Hematopoietic multipotent progenitor cell treated with erythropoietin and hydrocortisone succinate and interleukin-3 and kit ligand, for 8 days (in vitro differentiated cells): ENCODE measurements around the gene ATP6V0B.

Experiments used
- DNase-seq: peaks from one replicate; pipeline ENCODE4 v3.0.0-alpha.2; 2015

Gene ATP6V0B

DNA sequence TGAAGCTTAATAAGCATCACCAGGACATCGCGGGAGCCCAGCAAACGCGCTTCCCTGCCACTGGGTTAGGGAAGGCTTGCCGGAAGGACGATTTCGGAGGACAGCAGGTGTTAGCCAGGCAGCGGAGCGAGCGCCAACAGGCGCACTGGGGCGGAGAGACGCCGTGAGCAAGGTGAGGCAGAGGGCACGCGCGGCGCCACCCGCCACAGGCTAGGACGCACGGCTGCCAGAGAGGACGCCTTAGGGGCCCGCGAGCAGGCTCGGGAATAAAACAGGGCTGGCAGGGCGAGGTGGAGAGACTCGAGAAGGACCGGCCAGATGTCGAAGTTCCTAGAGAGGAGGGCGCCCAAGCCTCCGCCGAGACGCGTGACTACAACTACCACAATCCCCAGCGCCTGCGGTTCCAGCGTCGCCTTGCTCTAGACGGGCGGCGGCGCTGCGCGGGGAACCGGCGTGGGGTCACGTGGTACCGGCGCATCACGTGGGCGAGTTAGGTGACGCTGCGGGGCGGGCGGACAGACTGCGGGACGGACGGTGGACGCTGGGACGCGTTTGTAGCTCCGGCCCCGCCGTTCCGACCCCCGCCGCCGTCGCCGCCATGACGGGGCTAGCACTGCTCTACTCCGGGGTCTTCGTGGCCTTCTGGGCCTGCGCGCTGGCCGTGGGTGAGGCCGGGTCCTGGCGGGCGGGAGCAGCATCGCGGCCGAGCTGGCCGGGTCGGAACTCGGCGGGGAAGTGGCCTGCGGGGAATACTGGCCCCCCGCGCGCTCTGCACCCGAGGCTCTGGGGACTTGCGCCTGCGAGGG is at the start of gene ATP6V0B:
TSS of gene ATP6V0B (plus strand) at position 518 of the 806 bp plus-strand sequence. CDS start at position 599, 81 bp downstream.
- peak; percentile 94 for DNase-seq

DNA sequence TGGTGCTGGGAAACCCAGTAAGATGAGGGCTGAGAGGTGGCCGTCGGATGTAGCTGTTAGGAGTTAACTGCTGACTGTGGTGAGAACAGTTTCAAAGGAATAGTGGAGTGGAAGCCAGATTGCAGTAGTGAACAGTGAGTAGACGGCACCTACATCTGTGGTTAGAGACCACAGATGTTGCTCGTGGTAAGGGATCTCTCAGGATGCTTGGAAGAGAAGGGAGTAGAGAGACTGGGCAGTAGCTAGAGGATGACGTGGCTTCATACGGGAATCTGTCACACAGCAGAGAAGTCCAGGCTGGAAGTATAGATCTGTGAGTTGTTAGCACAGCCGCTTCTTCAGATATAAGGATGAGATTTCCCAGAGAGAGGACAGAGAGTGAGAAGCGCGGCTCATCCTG is 48.9 kb upstream of the ATP6V0B start:
- no peak for DNase-seq

DNA sequence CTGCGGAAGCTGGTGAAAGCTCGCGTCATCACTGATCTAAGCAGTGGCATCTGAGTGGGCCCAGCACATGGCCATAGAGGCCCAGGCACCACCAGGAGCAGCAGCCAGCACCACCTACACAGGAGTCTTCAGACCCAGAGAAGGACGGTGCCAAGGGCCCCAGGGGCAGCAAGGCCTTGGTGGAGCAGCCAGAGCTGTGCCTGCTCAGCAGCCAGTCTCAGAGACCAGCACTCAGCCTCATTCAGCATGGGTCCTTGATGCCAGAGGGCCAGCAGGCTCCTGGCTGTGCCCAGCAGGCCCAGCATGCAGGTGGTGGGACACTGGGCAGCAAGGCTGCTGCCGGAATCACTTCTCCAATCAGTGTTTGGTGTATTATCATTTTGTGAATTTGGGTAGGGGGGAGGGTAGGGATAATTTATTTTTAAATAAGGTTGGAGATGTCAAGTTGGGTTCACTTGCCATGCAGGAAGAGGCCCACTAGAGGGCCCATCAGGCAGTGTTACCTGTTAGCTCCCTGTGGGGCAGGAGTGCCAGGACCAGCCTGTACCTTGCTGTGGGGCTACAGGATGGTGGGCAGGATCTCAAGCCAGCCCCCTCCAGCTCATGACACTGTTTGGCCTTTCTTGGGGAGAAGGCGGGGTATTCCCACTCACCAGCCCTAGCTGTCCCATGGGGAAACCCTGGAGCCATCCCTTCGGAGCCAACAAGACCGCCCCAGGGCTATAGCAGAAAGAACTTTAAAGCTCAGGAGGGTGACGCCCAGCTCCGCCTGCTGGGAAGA is 44.4 kb upstream of the ATP6V0B start:
- DNase-seq = peak; percentile 43

DNA sequence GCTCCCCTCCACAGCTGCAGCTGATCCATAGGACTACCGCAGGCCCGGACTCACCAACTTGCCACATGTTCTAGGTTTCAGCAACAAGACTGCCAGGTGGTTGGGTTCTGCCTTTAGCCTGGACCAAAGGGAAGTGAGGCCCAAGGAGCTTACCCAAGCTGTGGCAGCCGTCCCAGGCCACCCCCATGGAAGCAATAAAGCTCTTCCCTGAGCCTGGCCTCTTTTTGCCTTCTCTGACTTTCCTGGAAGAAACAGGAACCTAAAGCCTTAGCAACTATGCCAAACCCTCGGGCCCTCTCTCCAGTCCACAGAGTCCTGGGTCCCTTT is 43.8 kb upstream of the ATP6V0B start:
- no peak for DNase-seq

DNA sequence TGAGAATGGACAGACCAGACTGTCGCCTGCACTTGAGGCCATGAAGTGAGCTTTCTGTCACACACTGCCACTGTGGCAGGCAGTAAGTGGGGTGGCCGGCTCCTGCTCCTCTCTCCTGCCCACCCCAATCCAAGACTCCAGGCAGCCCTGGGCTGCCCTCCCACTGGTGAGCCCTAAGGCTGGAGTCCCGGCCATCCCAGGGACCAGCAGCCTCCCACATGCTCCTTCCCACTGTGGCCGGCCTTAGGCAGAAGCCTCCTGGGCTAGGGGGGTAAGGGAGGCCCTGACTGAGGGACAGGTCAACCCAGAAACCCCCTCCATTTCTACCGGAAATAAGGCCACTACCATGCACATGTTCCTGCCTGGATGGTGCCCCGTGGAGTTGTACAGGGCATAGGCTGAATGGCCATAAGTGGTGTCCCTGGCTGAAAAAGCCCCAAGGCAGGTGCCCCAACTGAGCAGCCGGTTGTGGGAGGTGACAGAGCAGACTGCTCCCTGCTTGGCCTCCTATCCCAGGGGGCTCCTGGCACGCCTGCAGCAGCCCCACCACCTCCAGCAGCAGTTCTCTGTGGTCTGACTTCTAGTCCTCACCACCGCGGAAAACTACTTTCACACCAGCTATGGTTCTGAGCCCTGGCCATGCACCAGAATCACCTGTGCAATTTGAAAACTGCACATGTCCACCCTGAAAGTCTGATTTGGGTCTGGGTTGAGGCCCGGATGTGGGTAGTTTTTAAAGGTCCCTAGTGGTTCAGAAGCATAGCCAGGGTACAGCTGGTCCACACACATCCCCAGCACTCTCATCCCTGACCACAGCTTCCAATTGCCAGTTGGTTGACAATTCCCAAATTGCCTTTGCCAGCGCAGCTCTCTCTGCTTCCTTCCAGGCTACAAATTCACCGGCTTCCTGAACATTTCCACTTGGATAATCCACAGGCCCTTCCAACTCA is 42.8 kb upstream of the ATP6V0B start:
- DNase-seq = no peak

DNA sequence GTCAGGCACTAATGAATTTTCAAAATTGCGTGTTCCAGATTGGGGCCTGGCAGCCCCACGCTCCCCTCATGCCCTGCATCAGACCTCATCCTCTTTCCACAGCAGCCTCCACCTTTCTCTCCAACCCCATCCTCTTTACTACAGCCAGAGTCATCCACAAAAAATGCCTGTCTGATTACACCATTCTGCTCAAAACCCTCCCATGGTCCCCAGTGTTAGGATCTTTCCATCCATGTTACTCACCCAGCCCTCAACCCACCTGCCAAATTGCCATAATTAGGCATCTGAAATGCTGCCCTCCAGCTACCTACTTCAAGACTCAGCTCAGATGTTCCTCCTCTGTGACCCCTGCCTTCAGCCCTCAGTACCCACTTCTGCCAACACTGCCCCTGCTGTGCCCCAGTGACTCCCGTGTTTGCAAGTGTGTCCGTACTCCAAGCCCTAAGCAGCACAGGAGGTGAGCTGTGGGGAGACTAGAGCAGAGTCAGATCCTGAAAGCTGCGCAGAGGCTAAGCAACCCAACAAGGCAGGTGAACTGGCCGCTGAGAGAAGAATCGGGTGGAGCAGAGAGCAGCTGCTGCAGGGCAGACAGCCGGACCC is 41.9 kb upstream of the ATP6V0B start:
- DNase-seq = no peak

DNA sequence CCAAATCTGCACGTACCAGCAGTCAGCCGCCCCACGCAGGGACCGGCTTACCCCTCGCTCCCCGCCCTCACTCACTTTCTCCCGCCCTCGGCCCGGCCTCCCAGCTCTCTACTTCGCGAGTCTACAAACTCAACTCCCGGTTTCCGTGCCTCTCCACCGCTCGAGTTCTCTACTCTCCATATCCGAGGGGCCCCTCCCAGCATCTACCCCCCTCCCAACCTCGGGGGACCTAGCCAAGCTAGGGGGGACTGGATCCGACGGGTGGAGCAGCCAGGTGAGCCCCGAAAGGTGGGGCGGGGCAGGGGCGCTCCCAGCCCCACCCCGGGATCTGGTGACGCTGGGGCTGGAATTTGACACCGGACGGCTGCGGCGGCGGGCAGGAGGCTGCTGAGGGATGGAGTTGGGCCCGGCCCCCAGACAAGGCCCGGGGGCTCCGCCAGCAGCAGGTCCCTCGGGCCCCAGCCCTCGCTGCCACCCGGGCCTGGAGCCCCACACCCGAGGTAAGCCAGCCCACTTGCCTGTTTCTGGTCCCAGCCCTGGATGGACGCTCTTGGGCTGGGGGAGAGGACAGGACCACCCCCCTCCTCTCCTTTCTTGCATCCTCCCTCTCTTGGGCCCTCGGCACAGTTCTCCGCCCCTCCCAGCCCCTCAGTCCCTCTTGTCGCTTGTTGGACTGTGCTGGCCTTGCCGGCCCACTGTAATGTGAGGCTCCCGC is 41.2 kb upstream of the ATP6V0B start, which contains the start of gene ARTN:
TSS of gene ARTN (plus strand) at position 416 of the 715 bp plus-strand sequence. CDS start 1,856 bp downstream, outside the sequence.
- DNase-seq = no peak

DNA sequence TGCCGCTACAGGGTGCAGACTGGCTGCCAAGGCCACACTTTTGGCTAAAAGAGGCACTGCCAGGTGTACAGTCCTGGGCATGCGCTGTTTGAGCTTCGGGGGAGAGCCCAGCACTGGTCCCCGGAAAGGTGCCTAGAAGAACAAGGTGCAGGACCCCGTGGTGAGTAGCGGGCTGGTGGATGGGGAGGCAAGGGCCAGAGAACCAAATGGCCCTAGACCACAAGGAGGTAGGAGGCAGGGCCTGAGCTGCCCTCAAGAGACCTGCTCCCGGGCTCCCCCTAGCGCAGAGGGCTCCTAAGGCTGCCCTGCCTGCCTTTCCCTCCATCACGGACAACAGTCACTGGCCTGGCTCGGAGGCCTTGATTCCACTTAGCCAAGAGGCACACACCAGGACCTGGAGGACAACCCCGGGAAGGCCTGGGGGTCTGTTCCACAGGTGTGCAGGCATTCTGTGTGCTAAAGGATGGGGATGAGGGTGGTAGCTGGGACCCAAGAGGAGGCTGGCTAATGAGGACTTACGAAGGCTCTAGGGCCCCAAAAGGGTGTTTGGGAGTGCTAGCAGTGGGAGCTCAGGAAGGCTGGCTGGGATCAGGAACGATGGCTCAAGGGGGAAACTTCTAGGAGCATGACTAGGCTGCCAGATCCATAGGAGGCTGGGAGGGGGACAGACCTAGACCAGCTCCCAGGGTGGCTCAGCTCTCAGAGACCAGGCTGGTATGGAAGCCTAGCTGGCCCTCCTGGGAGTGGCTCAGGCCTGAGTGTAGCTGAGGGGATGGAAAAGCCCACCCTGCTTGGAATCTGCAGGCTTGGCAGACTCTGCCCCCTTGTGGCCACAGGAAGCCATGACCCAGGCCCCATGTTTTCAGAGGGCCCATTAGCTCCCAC is 40.4 kb upstream of the ATP6V0B start:
- peak; percentile 71 for DNase-seq

DNA sequence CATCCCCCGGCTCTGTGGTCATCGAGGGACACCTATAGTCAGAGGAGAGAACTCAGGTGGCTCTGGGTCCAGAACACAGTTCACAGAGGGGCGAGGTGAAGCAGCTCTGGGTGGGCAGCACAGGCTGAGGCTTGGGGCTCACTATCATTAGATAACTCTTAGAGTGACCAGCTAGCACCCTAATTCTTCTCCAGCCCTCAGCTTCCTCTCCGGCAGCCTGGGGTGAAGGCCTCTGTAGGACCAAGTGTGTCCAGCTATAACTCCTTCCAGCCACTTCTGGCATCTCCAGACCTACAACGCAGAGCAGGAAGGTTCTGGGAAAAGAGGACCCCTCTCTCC is 39.8 kb upstream of the ATP6V0B start:
- no peak for DNase-seq

DNA sequence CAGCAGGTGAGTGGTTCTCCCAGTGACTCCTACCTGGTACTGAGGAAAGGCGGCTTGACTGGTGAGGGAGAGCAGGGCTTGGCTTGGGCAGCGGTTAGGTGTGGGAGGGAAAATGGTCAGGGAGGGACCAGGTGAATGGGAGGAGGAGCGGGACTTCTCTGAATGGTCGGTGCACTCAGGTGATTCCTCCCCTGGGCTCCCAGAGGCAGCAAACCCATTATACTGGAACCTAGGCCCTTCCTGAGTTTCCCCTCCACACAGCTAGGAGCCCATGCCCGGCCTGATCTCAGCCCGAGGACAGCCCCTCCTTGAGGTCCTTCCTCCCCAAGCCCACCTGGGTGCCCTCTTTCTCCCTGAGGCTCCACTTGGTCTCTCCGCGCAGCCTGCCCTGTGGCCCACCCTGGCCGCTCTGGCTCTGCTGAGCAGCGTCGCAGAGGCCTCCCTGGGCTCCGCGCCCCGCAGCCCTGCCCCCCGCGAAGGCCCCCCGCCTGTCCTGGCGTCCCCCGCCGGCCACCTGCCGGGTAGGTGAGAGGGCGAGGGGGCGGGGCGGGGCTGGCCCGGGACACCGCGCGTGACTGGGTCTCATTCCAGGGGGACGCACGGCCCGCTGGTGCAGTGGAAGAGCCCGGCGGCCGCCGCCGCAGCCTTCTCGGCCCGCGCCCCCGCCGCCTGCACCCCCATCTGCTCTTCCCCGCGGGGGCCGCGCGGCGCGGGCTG is 38.9 kb upstream of the ATP6V0B start:
- DNase-seq = no peak

DNA sequence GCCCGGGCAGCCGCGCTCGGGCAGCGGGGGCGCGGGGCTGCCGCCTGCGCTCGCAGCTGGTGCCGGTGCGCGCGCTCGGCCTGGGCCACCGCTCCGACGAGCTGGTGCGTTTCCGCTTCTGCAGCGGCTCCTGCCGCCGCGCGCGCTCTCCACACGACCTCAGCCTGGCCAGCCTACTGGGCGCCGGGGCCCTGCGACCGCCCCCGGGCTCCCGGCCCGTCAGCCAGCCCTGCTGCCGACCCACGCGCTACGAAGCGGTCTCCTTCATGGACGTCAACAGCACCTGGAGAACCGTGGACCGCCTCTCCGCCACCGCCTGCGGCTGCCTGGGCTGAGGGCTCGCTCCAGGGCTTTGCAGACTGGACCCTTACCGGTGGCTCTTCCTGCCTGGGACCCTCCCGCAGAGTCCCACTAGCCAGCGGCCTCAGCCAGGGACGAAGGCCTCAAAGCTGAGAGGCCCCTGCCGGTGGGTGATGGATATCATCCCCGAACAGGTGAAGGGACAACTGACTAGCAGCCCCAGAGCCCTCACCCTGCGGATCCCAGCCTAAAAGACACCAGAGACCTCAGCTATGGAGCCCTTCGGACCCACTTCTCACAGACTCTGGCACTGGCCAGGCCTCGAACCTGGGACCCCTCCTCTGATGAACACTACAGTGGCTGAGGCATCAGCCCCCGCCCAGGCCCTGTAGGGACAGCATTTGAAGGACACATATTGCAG is 38.2 kb upstream of the ATP6V0B start:
- peak; percentile 24 for DNase-seq

DNA sequence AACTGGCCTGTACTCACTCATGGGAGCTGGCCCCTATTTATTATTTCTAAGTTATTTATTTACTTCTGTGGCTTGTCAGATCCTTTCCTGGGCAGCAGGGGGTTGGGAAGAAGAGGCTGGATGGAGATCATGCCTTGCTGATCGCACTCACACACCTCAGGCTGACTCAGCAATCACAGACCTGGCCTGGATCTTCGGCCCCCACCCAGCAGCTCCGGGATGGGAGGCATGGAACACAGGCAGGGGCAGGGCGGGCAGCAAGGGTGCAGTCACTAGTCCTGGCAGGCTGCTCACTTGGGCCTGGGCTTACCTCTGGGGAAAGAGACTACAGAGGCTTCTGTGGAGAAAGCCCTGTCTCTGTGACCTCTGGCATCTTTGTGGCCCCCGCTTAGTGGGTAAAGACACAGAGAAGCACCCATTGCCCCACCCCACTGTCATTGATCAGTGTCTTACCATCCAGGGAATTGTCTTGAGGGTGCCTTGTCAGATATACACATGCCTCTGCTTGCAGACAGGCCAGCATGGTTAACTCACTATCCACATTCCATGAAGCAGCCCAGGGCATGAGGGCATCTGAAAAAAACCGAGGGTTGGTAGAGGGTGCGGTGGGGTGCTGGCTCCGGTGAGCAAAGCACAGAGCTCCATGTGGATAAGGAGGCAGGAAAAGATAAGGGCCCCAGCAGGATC is 37.4 kb upstream of the ATP6V0B start:
- DNase-seq = no peak

DNA sequence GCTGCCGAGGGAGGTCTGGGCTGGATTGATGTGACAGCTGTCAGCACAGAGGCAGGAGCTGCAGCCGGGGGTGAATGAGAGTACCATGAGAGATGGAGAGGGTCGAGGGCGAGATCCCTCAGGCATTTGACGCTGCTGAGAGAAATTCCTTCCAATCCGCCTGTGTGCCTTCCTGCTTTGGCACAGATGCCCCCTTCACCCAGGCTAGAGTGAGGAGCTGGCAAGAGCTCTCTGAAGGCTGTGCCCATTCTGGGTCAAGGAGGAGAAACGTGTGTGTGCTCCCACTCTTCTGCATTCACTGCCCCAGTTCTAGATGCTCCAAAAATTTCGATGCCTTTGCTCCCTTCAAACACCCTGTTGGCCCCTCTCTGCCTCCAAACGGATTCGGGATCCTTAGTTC is 36.4 kb upstream of the ATP6V0B start:
- no peak for DNase-seq

DNA sequence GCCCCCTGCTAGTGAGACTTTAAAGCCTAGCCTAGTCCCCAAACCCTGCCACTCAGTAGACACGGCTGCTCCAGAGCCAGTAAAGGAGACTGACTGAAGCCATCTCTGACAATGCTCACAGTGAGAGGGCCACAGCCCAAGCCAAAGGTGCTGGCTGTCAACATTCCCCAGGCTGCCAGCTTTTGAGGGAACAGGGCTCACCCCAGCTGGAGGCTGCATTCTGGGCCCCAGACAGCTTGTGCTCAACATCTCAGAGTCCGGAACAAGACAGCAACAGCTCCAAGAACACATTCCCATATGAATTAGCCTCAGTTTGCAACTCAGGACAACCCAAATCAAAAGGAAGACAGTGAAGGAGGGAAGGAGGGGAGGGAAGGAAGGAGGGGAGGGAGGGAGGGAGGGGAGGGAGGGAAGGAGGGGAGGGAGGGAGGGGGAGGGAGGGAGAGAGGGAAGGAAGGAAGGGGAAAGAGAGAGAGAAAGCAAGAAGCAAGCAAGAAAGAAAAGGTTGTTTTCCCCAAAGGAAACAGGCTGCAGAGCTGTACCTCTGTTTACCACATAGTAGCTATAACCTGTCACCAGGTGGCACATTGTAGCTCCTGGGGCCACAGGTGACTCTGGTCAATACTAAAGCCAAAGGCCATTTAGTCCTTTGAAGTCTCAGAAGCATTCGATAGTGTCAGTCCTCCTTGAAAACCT is 35.7 kb upstream of the ATP6V0B start:
- no peak for DNase-seq

DNA sequence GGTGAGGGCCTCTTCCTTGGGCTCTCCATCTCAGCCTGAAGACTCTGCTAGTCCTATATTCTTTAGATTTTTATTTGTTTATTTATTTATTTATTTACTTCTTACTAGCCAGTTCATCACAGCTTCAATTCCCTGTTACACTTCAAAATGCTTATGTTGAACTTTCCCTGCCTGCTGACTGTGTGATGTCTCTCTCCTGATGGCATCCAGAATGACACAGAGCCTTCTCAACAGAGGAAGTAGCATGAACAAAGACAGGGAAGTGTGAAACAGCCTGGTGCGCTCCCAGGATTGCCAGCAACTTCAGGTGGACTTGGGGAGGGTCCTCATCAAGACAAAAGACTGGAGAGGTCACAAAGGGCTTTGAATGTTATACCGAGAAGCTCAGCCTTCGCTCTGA is 32.3 kb upstream of the ATP6V0B start:
- no peak for DNase-seq

DNA sequence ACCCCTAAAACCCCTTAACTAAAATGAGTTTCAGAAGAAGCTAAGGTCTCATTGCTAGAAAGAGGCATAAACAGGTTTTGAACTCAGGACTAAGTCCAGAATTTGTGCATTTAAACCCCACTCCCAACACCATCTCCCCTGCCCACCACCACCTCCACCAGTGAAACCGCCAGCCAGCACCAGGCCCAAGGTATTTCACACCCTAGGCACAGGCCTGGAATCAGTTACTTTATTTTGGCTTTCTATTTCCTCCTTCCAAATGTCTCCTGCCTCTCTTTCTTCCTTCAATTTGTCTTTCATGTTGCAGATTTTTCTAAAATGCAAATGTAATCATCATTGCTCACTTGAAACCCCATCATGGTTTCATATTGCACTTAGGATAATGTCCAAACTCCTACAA is 29.9 kb upstream of the ATP6V0B start:
- DNase-seq = no peak

DNA sequence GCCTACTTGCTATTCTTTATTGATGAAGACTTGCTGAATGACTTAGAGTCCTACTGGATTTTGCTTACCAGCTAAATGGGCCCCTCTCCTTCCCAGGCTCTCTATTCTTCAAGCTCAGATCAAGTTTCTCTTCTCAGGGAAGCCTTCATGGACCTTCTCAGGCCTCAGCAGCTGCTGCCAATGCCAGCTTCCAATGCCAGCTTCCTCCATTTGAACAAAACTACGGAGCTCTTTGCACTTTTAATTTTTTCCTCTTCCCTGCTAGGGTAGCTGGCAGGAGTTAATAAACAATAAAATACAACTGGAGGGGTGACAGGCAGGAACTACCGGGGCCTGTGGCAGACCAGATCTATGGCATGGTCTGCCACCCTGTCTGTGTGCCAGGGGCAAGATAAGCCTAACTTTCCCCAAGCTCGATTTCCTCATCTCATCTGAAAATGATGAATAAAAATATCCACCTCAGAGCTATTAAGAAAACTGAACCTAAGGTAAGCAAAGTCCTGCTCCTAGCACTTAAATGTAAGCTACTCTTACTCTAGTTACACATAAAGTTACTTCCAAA is 29.0 kb upstream of the ATP6V0B start:
- peak; percentile 68 for DNase-seq
